Skin of body (tissue), 2 donors: ENCODE measurements around the gene TYW1B. TPM values are rescaled to one million over a fixed set of nuclear protein-coding genes. Genes with fewer than 3 reads are reported as not detected.
"Not testable (repeated sequence)": the region's sequence is repeated elsewhere in the genome, so short reads cannot be mapped to it uniquely, and the experiment has no call there.

Source experiments
- DNase-seq: peaks from one replicate; lab custom pipeline; 2025; lab: John Stamatoyannopoulos, UW
- total RNA-seq: library from RNA; depleted of rRNA; stranded (reverse); fragments of >200 nt; gene quantifications from one replicate; pipeline ENCODE4 v1.2.3, GENCODE V29; 2014

Gene TYW1B
- 4.5 TPM for total RNA-seq

GRCh38 chr7:72827839-72828591 lies at the start of gene TYW1B:
TYW1B (minus strand) TSS chr7:72828200; CDS start chr7:72828075, 125 bp downstream.
- peak; percentile 97 for DNase-seq

- DNase-seq, result not testable (repeated sequence)
Measured at GRCh38 chr7:72867591-72867990, 39.6 kb upstream of the TYW1B start.

- DNase-seq, result not testable (repeated sequence)
Measured at GRCh38 chr7:72858846-72859400, 30.9 kb upstream of the TYW1B start.

GRCh38 chr7:72857925-72858324 lies 29.9 kb upstream of the TYW1B start:
- DNase-seq, result not testable (repeated sequence)

- DNase-seq, result not testable (repeated sequence)
Measured at GRCh38 chr7:72855261-72855660, 27.3 kb upstream of the TYW1B start.

GRCh38 chr7:72852937-72853336 lies 24.9 kb upstream of the TYW1B start:
- DNase-seq, result not testable (repeated sequence)

- DNase-seq, result not testable (repeated sequence)
Measured at GRCh38 chr7:72850746-72851145, 22.7 kb upstream of the TYW1B start.

- not testable (repeated sequence) for DNase-seq
Measured at GRCh38 chr7:72844146-72844545, 16.1 kb upstream of the TYW1B start.

GRCh38 chr7:72843166-72843565 lies 15.2 kb upstream of the TYW1B start:
- DNase-seq, result not testable (repeated sequence)

- DNase-seq, result not testable (repeated sequence)
Measured at GRCh38 chr7:72840966-72841511, 13.0 kb upstream of the TYW1B start.

GRCh38 chr7:72838315-72838714 lies 10.3 kb upstream of the TYW1B start:
- not testable (repeated sequence) for DNase-seq

- DNase-seq, result not testable (repeated sequence)
Measured at GRCh38 chr7:72837291-72837690, 9.3 kb upstream of the TYW1B start.

- DNase-seq, result not testable (repeated sequence)
Measured at GRCh38 chr7:72830567-72830966, 2.6 kb upstream of the TYW1B start.

GRCh38 chr7:72829687-72830354 lies 1.8 kb upstream of the TYW1B start:
- peak; percentile 76 for DNase-seq

- DNase-seq, result peak; percentile 98
Measured at GRCh38 chr7:72829291-72829686, 1.3 kb upstream of the TYW1B start.

- DNase-seq, result not testable (repeated sequence)
Measured at GRCh38 chr7:72823765-72824732, 4.0 kb downstream of the TYW1B start.

- DNase-seq, result not testable (repeated sequence)
Measured at GRCh38 chr7:72822497-72822896, 5.5 kb downstream of the TYW1B start.

GRCh38 chr7:72818663-72819361 lies 9.2 kb downstream of the TYW1B start:
- DNase-seq, result not testable (repeated sequence)

GRCh38 chr7:72817661-72818060 lies 10.3 kb downstream of the TYW1B start:
- not testable (repeated sequence) for DNase-seq
